ENCODE data around the gene MVB12B. TPM values are rescaled to one million over a fixed set of nuclear protein-coding genes. Genes with fewer than 3 reads are reported as not detected.

The MVB12B gene
- total and polyA plus RNA-seq, 2 of the 8 experiments (the other 6 are each of a cell fraction or from before 2014, with no cell fraction given), result 2.6 to 5.0 TPM

DNA sequence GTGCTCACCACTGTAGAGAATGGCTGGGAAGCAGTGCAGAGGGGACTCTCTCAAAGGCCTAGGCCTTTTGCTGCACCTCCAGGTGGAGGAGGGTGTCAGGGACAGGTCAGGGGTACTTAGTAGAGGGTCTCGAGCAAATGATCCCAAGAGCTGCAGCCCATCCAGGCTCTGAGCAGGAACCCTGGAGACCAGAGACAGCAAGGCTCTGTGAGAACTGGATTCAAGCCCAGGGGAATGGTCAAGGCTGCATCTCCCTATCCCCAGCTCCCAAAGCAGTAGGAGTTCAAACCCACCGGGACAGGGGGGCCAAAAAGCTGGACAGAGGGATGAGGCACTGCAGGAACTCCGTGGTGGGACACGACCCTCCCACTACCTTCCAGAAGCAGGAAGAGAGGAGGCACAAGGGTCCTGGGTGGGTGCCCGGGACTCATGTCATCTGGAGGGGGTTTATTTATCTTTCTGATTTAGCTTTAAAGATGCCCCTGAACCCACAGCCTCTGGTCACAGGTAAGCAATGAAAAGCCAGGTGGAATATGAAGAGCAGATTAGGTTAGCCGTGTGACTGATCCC is 124.8 kb downstream of the MVB12B start (continued):
- TF ChIP-seq CTBP2 (IDR thresholded peaks at IDR 0.05; ENCODE audit: borderline replicate concordance, insufficient read depth, insufficient read length, low read length), result no peak
